GM18907 (cell line): ENCODE measurements around the gene OXSR1.
"Not testable (repeated sequence)": the region's sequence is repeated elsewhere in the genome, so short reads cannot be mapped to it uniquely, and the experiment has no call there.

Source experiments
- ATAC-seq: cut with Tn5 transposase; IDR thresholded peaks from one replicate; pipeline ENCODE4 v1.9.1; 2021; ENCODE audit warnings: mild to moderate bottlenecking, moderate library complexity; ENCODE audit not compliant: unreplicated experiment

The OXSR1 gene

GRCh38 chr3:38219609-38220197, 54.4 kb downstream of the OXSR1 start:
- no peak for ATAC-seq

- ATAC-seq = no peak
Measured at GRCh38 chr3:38221005-38221404, 55.7 kb downstream of the OXSR1 start.

GRCh38 chr3:38222032-38222634, 56.8 kb downstream of the OXSR1 start:
- ATAC-seq = no peak

- no peak for ATAC-seq
Measured at GRCh38 chr3:38224357-38224756, 59.0 kb downstream of the OXSR1 start.

GRCh38 chr3:38226273-38226672, 60.9 kb downstream of the OXSR1 start:
- no peak for ATAC-seq

- ATAC-seq = no peak
Measured at GRCh38 chr3:38227989-38228388, 62.7 kb downstream of the OXSR1 start.

- ATAC-seq = no peak
Measured at GRCh38 chr3:38229036-38229435, 63.7 kb downstream of the OXSR1 start.

GRCh38 chr3:38232701-38233100, 67.4 kb downstream of the OXSR1 start:
- ATAC-seq = no peak

- ATAC-seq = no peak
Measured at GRCh38 chr3:38235466-38235865, 70.1 kb downstream of the OXSR1 start.

GRCh38 chr3:38238416-38239008, 73.2 kb downstream of the OXSR1 start:
- ATAC-seq = no peak

- not testable (repeated sequence) for ATAC-seq
Measured at GRCh38 chr3:38242812-38243211, 77.5 kb downstream of the OXSR1 start.

GRCh38 chr3:38245930-38246329, 80.6 kb downstream of the OXSR1 start:
- no peak for ATAC-seq

GRCh38 chr3:38247366-38248035, 82.2 kb downstream of the OXSR1 start:
- no peak for ATAC-seq

- no peak for ATAC-seq
Measured at GRCh38 chr3:38250198-38250597, 84.9 kb downstream of the OXSR1 start.

- no peak for ATAC-seq
Measured at GRCh38 chr3:38251197-38251596, 85.9 kb downstream of the OXSR1 start.

- no peak for ATAC-seq
Measured at GRCh38 chr3:38253704-38254103, 88.4 kb downstream of the OXSR1 start.

GRCh38 chr3:38254872-38255271, 89.5 kb downstream of the OXSR1 start:
- no peak for ATAC-seq

- ATAC-seq = no peak
Measured at GRCh38 chr3:38255627-38256026, 90.3 kb downstream of the OXSR1 start.

- no peak for ATAC-seq
Measured at GRCh38 chr3:38257583-38257982, 92.2 kb downstream of the OXSR1 start.

GRCh38 chr3:38260474-38260873, 95.1 kb downstream of the OXSR1 start:
- no peak for ATAC-seq

GRCh38 chr3:38264353-38264771, 99.0 kb downstream of the OXSR1 start:
- ATAC-seq = no peak

- ATAC-seq = no peak
Measured at GRCh38 chr3:38264779-38265178, 99.4 kb downstream of the OXSR1 start.
